ENCODE measurements around the gene FAM210B. TPM values are rescaled to one million over a fixed set of nuclear protein-coding genes. Genes with fewer than 3 reads are reported as not detected.
A peak's percentile ranks its signal among the peaks of the same experiment; 100 is the strongest.

Gene FAM210B
- total and polyA plus RNA-seq, 2 of the 13 experiments (the other 11 are each of a cell fraction or from before 2014, with no cell fraction given) = 75.9 to 107 TPM

GRCh38 chr20:56373942-56374341 lies 15.2 kb downstream of the FAM210B start (continued):
- TF ChIP-seq ZNF546 (CRISPR knock-in tag; conservative IDR thresholded peaks at IDR 0.05) (no peak), ARID2 (CRISPR knock-in tag; IDR thresholded peaks at IDR 0.05; ENCODE audit: borderline replicate concordance) (no peak), FOSL2 (CRISPR knock-in tag; IDR thresholded peaks at IDR 0.05) (peak; percentile 87), JUND (CRISPR knock-in tag; IDR thresholded peaks at IDR 0.05) (0 out of 2 replicates have a peak, but pooled peaks have one; percentile 16), NFYC (CRISPR knock-in tag; IDR thresholded peaks at IDR 0.05) (no peak), FOXA1 (IDR thresholded peaks at IDR 0.05) (no peak), FOXA1 (CRISPR knock-in tag; IDR thresholded peaks at IDR 0.05) (peak; percentile 73), ZNF274 (CRISPR knock-in tag; IDR thresholded peaks at IDR 0.05) (no peak), POLR2G (IDR thresholded peaks at IDR 0.05; ENCODE audit: low read depth, low read length) (no peak), ZNF350 (CRISPR knock-in tag; IDR thresholded peaks at IDR 0.05; ENCODE audit: borderline replicate concordance, low read depth) (no peak), TBX3 (IDR thresholded peaks at IDR 0.05; ENCODE audit: borderline replicate concordance) (no peak), MTA3 (CRISPR knock-in tag; IDR thresholded peaks at IDR 0.05) (no peak), ZNF75D (CRISPR knock-in tag; IDR thresholded peaks at IDR 0.05; ENCODE audit: borderline replicate concordance) (no peak), ZNF737 (CRISPR knock-in tag; IDR thresholded peaks at IDR 0.05; ENCODE audit: borderline replicate concordance) (no peak), ARID3A (IDR thresholded peaks at IDR 0.05; ENCODE audit: low read depth, low read length) (peak; percentile 92), MAFG (CRISPR knock-in tag; IDR thresholded peaks at IDR 0.05) (no peak), SP4 (CRISPR knock-in tag; IDR thresholded peaks at IDR 0.05) (no peak), CREBL2 (CRISPR knock-in tag; IDR thresholded peaks at IDR 0.05; ENCODE audit: borderline replicate concordance) (no peak), BCL3 (CRISPR knock-in tag; IDR thresholded peaks at IDR 0.05) (no peak), HMGXB4 (CRISPR knock-in tag; IDR thresholded peaks at IDR 0.05; ENCODE audit: borderline replicate concordance in 1 of 2, low read depth in 1 of 2) (no peak), ZNF3 (CRISPR knock-in tag; IDR thresholded peaks at IDR 0.05) (no peak), ISX (CRISPR knock-in tag; conservative IDR thresholded peaks at IDR 0.05) (no peak), ZNF883 (CRISPR knock-in tag; IDR thresholded peaks at IDR 0.05; ENCODE audit: not compliant biosample characterization) (no peak), MATR3 (CRISPR knock-in tag; IDR thresholded peaks at IDR 0.05) (no peak), SNAI1 (CRISPR knock-in tag; IDR thresholded peaks at IDR 0.05; ENCODE audit: borderline replicate concordance) (no peak), ZNF580 (CRISPR knock-in tag; IDR thresholded peaks at IDR 0.05; ENCODE audit: borderline replicate concordance, low read depth) (no peak), ZIK1 (CRISPR knock-in tag; IDR thresholded peaks at IDR 0.05; ENCODE audit: borderline replicate concordance, low read depth) (no peak), ATF3 (CRISPR knock-in tag; IDR thresholded peaks at IDR 0.05) (peak; percentile 44; the same call in 1 of the 2 replicates)
